Measurements from ENCODE around the gene KCNMB2. TPM values are rescaled to one million over a fixed set of nuclear protein-coding genes. Genes with fewer than 3 reads are reported as not detected.

Gene KCNMB2
- total RNA-seq, 1 experiment from 2014 or later, result not detected

- no peak overlapping the region for H3K9ac ChIP-seq (ENCODE audit: low read length)
- no peak overlapping the region for H3K4me3 ChIP-seq (ENCODE audit: low read length)
- no peaks in the 10 kb centered on the region for H3K9me2 ChIP-seq (replicated peaks; ENCODE audit: low read length)
- H3K9me3 ChIP-seq (ENCODE audit: low read length), result no peaks in the 10 kb centered on the region; the same call in 1 of the 2 replicates
- DNase-seq (no peak), ATAC-seq (no peak)
- no peaks in the 10 kb centered on the region; the same call in 1 of the 2 replicates for H3K27me3 ChIP-seq (ENCODE audit: low read length)
- no peaks in the 10 kb centered on the region for H3F3A ChIP-seq (ENCODE audit: low read length, unreplicated experiment)
- TF ChIP-seq EZH2 (IDR thresholded peaks at IDR 0.05; ENCODE audit: low read length, unreplicated experiment), result no peak
- TF ChIP-seq, protein P1, sequence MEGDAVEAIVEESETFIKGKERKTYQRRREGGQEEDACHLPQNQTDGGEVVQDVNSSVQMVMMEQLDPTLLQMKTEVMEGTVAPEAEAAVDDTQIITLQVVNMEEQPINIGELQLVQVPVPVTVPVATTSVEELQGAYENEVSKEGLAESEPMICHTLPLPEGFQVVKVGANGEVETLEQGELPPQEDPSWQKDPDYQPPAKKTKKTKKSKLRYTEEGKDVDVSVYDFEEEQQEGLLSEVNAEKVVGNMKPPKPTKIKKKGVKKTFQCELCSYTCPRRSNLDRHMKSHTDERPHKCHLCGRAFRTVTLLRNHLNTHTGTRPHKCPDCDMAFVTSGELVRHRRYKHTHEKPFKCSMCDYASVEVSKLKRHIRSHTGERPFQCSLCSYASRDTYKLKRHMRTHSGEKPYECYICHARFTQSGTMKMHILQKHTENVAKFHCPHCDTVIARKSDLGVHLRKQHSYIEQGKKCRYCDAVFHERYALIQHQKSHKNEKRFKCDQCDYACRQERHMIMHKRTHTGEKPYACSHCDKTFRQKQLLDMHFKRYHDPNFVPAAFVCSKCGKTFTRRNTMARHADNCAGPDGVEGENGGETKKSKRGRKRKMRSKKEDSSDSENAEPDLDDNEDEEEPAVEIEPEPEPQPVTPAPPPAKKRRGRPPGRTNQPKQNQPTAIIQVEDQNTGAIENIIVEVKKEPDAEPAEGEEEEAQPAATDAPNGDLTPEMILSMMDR (conservative IDR thresholded peaks at IDR 0.05; ENCODE audit: low read depth, low read length), result no peak
- TF ChIP-seq EZH2phosphoT487 (IDR thresholded peaks at IDR 0.05; ENCODE audit: borderline replicate concordance, low read length), result no peak
- no peaks in the 10 kb centered on the region for H4K20me1 ChIP-seq (ENCODE audit: low read length)
- H3K4me2 ChIP-seq (ENCODE audit: low read length), result no peak overlapping the region
- no TSS peak for BruUV-seq (replicated peaks)
- H2AFZ ChIP-seq (ENCODE audit: low read length), result no peak overlapping the region
- H3K27ac ChIP-seq (ENCODE audit: low read length), result no peak overlapping the region
- H3K36me3 ChIP-seq (ENCODE audit: low read depth, low read length), result no peaks in the 10 kb centered on the region
- ChIA-PET CTCF (no interaction called here), POLR2A (ENCODE audit: unreplicated experiment) (no interaction called here)
- H3K4me1 ChIP-seq (ENCODE audit: insufficient read depth, low read length), result no peaks in the 10 kb centered on the region
- no peaks in the 10 kb centered on the region for H3K79me2 ChIP-seq (ENCODE audit: low read length)
- intact Hi-C loops (cut with micrococcal nuclease), result no loop called here
Observed at GRCh38 chr3:178768072-178768864, 232.0 kb downstream of the KCNMB2 start.

DNA sequence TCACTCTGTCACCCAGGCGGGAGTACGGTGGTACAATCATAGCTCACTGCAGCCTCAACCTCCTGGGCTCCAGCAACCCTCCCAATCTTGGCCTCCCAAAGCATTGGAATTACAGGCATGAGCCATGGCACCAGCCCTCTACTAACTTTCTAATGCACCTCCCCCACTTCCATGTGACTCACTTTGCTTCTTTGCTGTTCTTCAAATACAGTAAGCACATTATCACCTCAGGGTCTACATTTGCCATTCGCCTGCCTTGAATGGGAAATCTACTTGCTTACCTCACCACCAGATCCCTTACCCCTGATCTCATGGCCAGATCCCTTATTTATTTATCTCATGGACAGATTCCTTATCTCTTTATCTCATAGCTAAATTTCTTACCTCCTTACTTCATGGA lies 235.3 kb downstream of the KCNMB2 start:
- ChIA-PET POLR2A (ENCODE audit: unreplicated experiment) (no interaction called here), CTCF (no interaction called here)

More for the DNA sequence above, 235.3 kb downstream of the KCNMB2 start:
- no peak overlapping the region for H2AFZ ChIP-seq (ENCODE audit: low read length)
- DNase-seq (peak; percentile 4), ATAC-seq (no peak)
- no peaks in the 10 kb centered on the region for H3K27me3 ChIP-seq (ENCODE audit: low read length)
- no peak overlapping the region for H3K4me2 ChIP-seq (ENCODE audit: low read length)
- no peaks in the 10 kb centered on the region for H3K36me3 ChIP-seq (ENCODE audit: low read depth, low read length)
- H3K27ac ChIP-seq (ENCODE audit: low read length), result no peak overlapping the region
- TF ChIP-seq EZH2phosphoT487 (IDR thresholded peaks at IDR 0.05; ENCODE audit: borderline replicate concordance, low read length) (no peak), EZH2 (IDR thresholded peaks at IDR 0.05; ENCODE audit: low read length, unreplicated experiment) (no peak)
- TF ChIP-seq, protein P1 (conservative IDR thresholded peaks at IDR 0.05; ENCODE audit: low read depth, low read length), result no peak
- no peaks in the 10 kb centered on the region for H3K9me2 ChIP-seq (replicated peaks; ENCODE audit: low read length)
- no peaks in the 10 kb centered on the region for H3K4me1 ChIP-seq (ENCODE audit: insufficient read depth, low read length)
- no TSS peak for BruUV-seq (replicated peaks)
- intact Hi-C loops (cut with micrococcal nuclease), result no loop called here
- H4K20me1 ChIP-seq (ENCODE audit: low read length), result no peaks in the 10 kb centered on the region
- H3K4me3 ChIP-seq (ENCODE audit: low read length), result no peak overlapping the region
- H3K9ac ChIP-seq (ENCODE audit: low read length), result no peak overlapping the region
- H3F3A ChIP-seq (ENCODE audit: low read length, unreplicated experiment), result no peaks in the 10 kb centered on the region
- H3K79me2 ChIP-seq (ENCODE audit: low read length), result no peaks in the 10 kb centered on the region
- no peaks in the 10 kb centered on the region; the same call in 1 of the 2 replicates for H3K9me3 ChIP-seq (ENCODE audit: low read length)
